ENCODE results near the gene SHC1.

The SHC1 gene

GRCh38 chr1:154999571-155000410 lies 29.2 kb upstream of the SHC1 start:
- Histone ChIP-seq H3K4me1 (ENCODE audit: control insufficient read depth, insufficient read depth, low read length) (peaks cover 13% of the 10 kb centered on the region), H3K36me3 (ENCODE audit: control insufficient read depth in 2 of 2, insufficient read depth in 1 of 2, low read length in 2 of 2) (no peaks in the 10 kb centered on the region), H3K27ac (ENCODE audit: extremely low read depth, low read depth, low read length) (peak overlapping the region; percentile 77), H3K4me3 (ENCODE audit: low read depth, low read length) (peak overlapping the region; percentile 11; the same call in 1 of the 2 replicates), H3K9me3 (ENCODE audit: control insufficient read depth, insufficient read depth, low read depth, low read length) (no peaks in the 10 kb centered on the region)
- ChIA-PET POLR2A (interaction anchor here (0.7 to 1.8 kb wide), 7 partner anchors 12 to 79 kb away, joined by 3 to 8 read pairs (median 3); partner anchors contain the start of genes ADAM15, EFNA3, FLAD1 and PBXIP1), CTCF (interaction anchor here (0.6 to 8.9 kb wide), 26 partner anchors 8 to 1323 kb away, joined by 3 to 55 read pairs (median 4); partner anchors contain the start of genes FLAD1, PBXIP1, PYGO2 and SHC1)
- TF ChIP-seq ZFP69B (tag by site-specific recombination; IDR thresholded peaks at IDR 0.05) (peak; percentile 23; the same call in 1 of the 2 replicates), ZBTB20 (tag by site-specific recombination; IDR thresholded peaks at IDR 0.05) (peak; percentile 44; the same call in 1 of the 2 replicates), ZBTB10 (tag by site-specific recombination; IDR thresholded peaks at IDR 0.05) (0 out of 2 replicates have a peak, but pooled peaks have one; percentile 19), ZXDB (tag by site-specific recombination; IDR thresholded peaks at IDR 0.05) (peak; percentile 90), ZNF621 (tag by site-specific recombination; IDR thresholded peaks at IDR 0.05) (no peak), KLF8 (tag by site-specific recombination; IDR thresholded peaks at IDR 0.05) (peak; percentile 46), ZNF561 (tag by site-specific recombination; IDR thresholded peaks at IDR 0.05; ENCODE audit: borderline replicate concordance) (0 out of 2 replicates have a peak, but pooled peaks have one; percentile 33), ZNF335 (tag by site-specific recombination; conservative IDR thresholded peaks at IDR 0.05) (peak; percentile 75), ZFHX2 (tag by site-specific recombination; conservative IDR thresholded peaks at IDR 0.05) (peak; percentile 57; the same call in 1 of the 2 replicates), ZBTB8A (tag by site-specific recombination; IDR thresholded peaks at IDR 0.05) (peak; percentile 10), ZNF398 (tag by site-specific recombination; IDR thresholded peaks at IDR 0.05) (peak; percentile 55), ZNF600 (tag by site-specific recombination; IDR thresholded peaks at IDR 0.05) (no peak), ZNF645 (tag by site-specific recombination; IDR thresholded peaks at IDR 0.05) (no peak), ZBTB48 (tag by site-specific recombination; IDR thresholded peaks at IDR 0.05) (peak; percentile 91), ZNF768 (tag by site-specific recombination; IDR thresholded peaks at IDR 0.05) (no peak), ZIC2 (tag by site-specific recombination; IDR thresholded peaks at IDR 0.05) (peak; percentile 64), SP3 (tag by site-specific recombination; IDR thresholded peaks at IDR 0.05) (peak; percentile 6), PRDM10 (tag by site-specific recombination; IDR thresholded peaks at IDR 0.05) (peak; percentile 92), PRDM4 (tag by site-specific recombination; IDR thresholded peaks at IDR 0.05) (0 out of 2 replicates have a peak, but pooled peaks have one; percentile 24), KLF9 (tag by site-specific recombination; IDR thresholded peaks at IDR 0.05; ENCODE audit: low read depth) (peak; percentile 75), WT1 (tag by site-specific recombination; IDR thresholded peaks at IDR 0.05) (0 out of 2 replicates have a peak, but pooled peaks have one; percentile 24), GLIS2 (tag by site-specific recombination; IDR thresholded peaks at IDR 0.05) (peak; percentile 13)

All from HEK293 (cell line).